RKO (cell line): Measurements from ENCODE around the gene GSG1L.
A peak's percentile ranks its signal among the peaks of the same experiment; 100 is the strongest.
"Not testable (repeated sequence)": the region's sequence is repeated elsewhere in the genome, so short reads cannot be mapped to it uniquely, and the experiment has no call there.

ENCODE experiments used
- DNase-seq: peaks from one replicate; pipeline ENCODE4 v3.0.0-alpha.2; 2016; ENCODE audit warnings: low spot score

Gene GSG1L

DNA sequence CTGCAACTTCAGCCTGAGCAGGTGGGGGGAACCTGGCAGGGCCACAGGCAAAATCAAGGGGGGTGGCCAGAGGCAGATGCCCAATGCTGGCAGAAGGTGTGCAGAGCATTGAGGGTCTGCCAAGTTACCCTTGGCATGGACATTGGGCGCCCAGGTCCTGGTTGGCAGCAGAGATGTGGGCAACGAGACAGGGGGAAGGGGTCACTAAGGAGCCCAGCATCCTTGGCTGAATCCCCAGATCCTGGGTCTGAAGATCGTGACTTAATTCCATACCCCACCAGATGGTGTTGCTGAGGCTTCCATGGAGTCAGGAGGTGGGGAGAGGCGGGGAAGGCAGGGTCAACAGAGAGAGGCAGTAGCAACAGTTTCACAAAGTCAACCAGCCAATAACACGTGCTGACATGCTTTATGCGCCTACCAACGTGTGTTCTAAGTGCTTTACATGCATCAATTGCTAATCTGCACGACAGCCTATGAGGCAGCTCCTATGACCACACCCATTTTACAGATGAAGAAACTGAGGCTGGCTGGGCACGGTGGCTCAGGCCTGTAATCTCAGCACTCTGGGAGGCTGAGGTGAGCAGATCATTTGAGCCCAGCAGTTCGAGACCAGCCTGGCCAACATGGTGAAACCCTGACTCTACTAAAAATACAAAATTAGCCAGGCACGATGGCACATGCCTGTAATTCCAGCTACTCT is 83.3 kb downstream of the GSG1L start:
- DNase-seq = no peak

GRCh38 chr16:27979668-27980067 is 83.8 kb downstream of the GSG1L start:
- not testable (repeated sequence) for DNase-seq

GRCh38 chr16:27978876-27979275 is 84.6 kb downstream of the GSG1L start:
- DNase-seq = no peak

GRCh38 chr16:27977966-27978365 is 85.5 kb downstream of the GSG1L start:
- DNase-seq = no peak

DNA sequence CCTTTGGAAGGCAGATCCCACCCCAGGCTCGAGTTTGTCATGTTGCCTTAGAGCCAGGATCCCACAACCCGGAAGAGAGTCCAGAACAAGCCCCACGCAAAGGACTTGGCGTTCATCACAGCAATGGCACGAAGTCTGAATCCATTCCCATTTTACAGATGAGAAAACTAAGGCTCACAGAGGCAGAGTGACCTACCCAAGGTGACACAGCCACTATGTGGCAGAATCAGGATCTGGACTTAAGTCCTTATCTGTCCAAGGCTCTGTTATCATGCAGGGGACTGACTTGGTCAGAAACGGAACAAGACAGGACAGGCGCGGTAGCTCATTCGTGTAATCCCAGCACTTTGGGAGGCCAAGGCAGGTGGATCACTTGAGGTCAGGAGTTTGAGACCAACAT is 86.5 kb downstream of the GSG1L start:
- no peak for DNase-seq

GRCh38 chr16:27974896-27975540 is 88.5 kb downstream of the GSG1L start:
- DNase-seq = no peak

GRCh38 chr16:27973678-27974077 is 89.8 kb downstream of the GSG1L start:
- no peak for DNase-seq

- peak; percentile 76 for DNase-seq
These were observed 91.0 kb downstream of the GSG1L start for GRCh38 chr16:27972500-27972899.

DNA sequence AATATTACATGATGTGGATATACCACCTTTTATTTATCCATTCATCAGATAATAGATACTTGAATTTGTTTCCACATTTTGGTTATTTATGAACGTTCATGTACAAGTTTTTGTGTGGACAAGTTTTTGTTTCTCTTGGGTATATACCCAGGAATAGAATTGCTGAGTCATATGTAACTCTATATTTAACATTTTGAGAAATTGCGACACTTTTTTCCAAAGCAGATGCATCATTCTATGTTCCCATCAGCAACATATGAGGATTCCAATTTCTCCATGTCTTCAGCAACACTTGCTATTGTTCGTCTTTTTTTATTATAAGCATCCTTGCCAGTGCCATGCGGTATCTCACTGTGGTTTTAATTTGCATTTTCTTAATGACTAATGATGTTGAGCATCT is 93.9 kb downstream of the GSG1L start:
- peak; percentile 5 for DNase-seq

DNA sequence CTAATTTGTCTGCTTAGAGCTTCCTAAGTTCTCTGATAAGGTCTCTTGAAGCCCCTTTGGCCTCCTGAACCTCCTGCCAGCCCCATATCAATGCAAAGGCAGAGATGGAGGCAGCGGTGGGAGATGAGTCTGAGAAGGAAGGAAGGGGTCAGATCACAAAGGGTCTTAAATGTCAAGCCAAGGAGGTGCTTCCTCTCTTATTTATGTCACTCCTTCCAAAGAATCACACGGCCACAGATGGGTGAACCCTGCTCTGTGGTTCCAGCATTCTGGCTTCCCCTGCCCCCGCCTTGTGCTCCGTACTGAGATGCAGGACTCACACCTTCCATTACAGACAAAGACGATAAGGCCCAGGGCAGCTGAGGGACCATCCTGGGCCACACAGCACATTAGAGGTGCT is 96.3 kb downstream of the GSG1L start:
- no peak for DNase-seq

- DNase-seq = no peak
These were observed 96.8 kb downstream of the GSG1L start for GRCh38 chr16:27966756-27967155.

DNA sequence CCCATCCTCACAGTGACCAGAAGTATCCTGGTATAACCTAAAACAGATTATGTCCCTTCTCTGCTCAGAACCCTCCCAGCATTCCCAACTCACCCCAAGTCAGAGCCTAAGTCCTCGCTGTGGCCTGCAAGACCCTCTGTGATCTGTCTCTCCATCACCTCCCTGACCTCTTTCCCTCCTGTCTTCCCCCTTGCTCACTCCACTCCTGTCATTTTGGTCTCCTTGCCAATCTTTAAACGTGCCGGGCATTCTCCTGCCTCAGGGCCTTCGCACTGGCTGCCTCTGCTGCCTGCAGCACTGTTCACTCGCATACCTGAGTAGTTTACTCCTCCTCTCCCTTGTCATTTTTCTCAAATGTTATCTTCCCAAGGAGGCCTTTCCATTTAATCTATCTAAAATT is 97.7 kb downstream of the GSG1L start:
- no peak for DNase-seq

- DNase-seq = no peak
These were observed 100.0 kb downstream of the GSG1L start for GRCh38 chr16:27963471-27963965.

GRCh38 chr16:27962197-27962596 is 101.3 kb downstream of the GSG1L start:
- DNase-seq = no peak

GRCh38 chr16:27961296-27961620 is 102.3 kb downstream of the GSG1L start:
- no peak for DNase-seq

DNA sequence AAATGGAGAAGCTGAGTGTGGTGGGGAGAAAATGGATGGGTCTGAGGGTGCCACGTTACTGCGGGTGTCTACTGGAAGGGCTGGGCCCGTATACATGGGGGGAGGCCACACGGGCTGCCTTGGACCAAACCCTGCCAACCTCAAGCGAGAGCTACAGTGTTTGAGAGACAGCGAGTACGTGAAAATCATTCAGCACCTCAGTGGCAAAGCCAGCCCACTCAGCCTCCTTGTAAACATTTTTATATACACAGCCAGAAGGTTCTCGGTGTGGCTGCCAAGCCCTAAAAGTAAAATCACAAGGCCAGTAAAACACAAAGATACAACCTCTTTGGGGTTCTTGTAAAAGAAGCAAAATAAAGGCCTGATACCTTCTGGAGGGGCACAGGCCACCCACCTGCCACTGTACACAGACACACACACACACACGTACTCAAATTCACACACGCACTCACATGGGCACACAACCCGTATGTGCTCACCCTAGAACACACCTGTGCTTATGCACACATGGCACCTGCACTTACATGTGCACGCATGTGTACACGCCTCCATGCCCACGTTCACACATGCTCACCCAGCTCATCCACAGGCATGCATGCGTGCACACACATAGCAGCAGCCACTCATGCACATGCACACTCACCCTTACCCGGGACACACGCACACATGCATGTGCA is 102.8 kb downstream of the GSG1L start:
- DNase-seq = no peak

DNA sequence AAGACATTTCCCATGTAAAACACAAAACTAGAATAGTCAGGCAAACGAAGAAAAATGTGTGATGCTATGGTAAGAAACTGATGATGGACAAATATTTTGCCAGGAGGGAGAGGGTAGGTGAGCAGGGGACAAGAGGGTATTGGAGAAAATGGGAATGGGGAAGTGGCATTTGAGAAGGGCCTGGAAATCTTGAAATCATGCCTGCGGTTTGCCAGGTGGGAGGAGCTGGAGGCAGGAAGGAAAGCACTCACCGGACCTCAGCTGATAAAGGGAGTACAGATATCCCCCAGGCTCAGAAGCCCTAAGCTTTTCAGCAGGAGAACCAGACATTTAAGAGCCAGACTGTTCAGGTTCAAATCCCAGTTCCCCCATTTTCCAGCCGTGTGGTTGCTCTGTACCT is 103.6 kb downstream of the GSG1L start:
- DNase-seq = no peak

- no peak for DNase-seq
These were observed 109.3 kb downstream of the GSG1L start for GRCh38 chr16:27954191-27954590.

- no peak for DNase-seq
These were observed 110.7 kb downstream of the GSG1L start for GRCh38 chr16:27952811-27953210.

- peak; percentile 23 for DNase-seq
These were observed 111.9 kb downstream of the GSG1L start for GRCh38 chr16:27951489-27952120.

GRCh38 chr16:27950206-27950887 is 113.2 kb downstream of the GSG1L start:
- DNase-seq = no peak

DNA sequence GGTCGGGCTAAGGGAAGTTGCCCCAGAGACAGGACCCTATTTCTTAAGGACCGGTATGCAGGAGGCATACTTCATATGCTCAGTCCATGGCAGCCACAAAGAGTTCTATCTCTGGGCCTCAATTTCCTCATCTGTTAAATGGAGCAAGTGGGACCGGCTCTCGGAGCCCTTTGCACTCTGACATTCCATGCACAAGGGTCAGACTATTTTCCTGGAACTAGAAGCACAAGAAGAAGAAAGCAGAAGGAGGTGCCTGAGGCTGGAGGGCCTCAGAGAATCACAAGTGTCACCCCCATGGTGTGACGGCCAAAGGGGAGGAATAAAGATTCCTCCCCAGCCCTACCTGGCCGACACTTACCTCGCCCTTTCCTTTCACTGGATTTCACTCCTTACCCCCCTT is 115.8 kb downstream of the GSG1L start:
- DNase-seq = no peak
